A673 (cell line): ENCODE data around the gene GGT7. TPM values are rescaled to one million over a fixed set of nuclear protein-coding genes. Genes with fewer than 3 reads are reported as not detected.
A peak's percentile ranks its signal among the peaks of the same experiment; 100 is the strongest.

ENCODE experiments used
- BruUV-seq: library from RNA; stranded (reverse); fragments of 400-500 nt; replicated peaks from 2 replicates; lab custom pipeline; 2021; lab: Mats Ljungman, UMichigan
- CTCF ChIA-PET: fragments of 300-600 bp; sonication (Branson Sonifier 250); formaldehyde crosslinking; loops from one replicate; lab custom pipeline; 2022; ENCODE audit warnings: antibody characterized with exemption; lab: Charles Lee
- POLR2A ChIA-PET: fragments of 300-600 bp; sonication (Branson Sonifier 250); formaldehyde crosslinking; loops from one replicate; lab custom pipeline; 2022; ENCODE audit warnings: antibody characterized with exemption; ENCODE audit not compliant: low non-redundant PET; lab: Charles Lee
- DNase-seq: peaks from one replicate; pipeline ENCODE4 v3.0.0-alpha.2; 2015; ENCODE audit warnings: low spot score
- H3K27ac ChIP-seq: fragments of 200-600 bp; sonication (generic); 2 replicates; pipeline ENCODE4 v1.5.1; 2016; ENCODE audit warnings: mixed run types, low read depth, mild to moderate bottlenecking, mixed read lengths, antibody characterized with exemption, low read length; ENCODE audit not compliant: poor library complexity, severe bottlenecking
- H3K27me3 ChIP-seq: fragments of 200-600 bp; sonication (generic); replicated peaks from 2 replicates; pipeline ENCODE4 v1.6.1; 2017; ENCODE audit warnings: mixed run types, low read depth, mild to moderate bottlenecking, mixed read lengths, antibody characterized with exemption, low read length; ENCODE audit not compliant: insufficient read depth, poor library complexity
- H3K36me3 ChIP-seq: fragments of 200-600 bp; sonication (generic); 2 replicates; pipeline ENCODE4 v1.6.1; 2016; ENCODE audit warnings: mixed run types, mild to moderate bottlenecking, mixed read lengths, antibody characterized with exemption, low read length; ENCODE audit not compliant: insufficient read depth, poor library complexity, severe bottlenecking
- H3K4me1 ChIP-seq: fragments of 200-600 bp; sonication (generic); 2 replicates; pipeline ENCODE4 v1.6.1; 2017; ENCODE audit warnings: mixed run types, mild to moderate bottlenecking, mixed read lengths, antibody characterized with exemption, low read length; ENCODE audit not compliant: insufficient read depth, poor library complexity, severe bottlenecking
- H3K4me3 ChIP-seq: fragments of 200-600 bp; sonication (generic); 2 replicates; pipeline ENCODE4 v1.5.1; 2016; ENCODE audit warnings: low read depth, mixed run types, mild to moderate bottlenecking, mixed read lengths, low read length; ENCODE audit not compliant: poor library complexity, severe bottlenecking
- H3K9me3 ChIP-seq: fragments of 200-600 bp; sonication (generic); 2 replicates; pipeline ENCODE4 v1.6.1; 2016; ENCODE audit warnings: mixed run types, low read depth, mild to moderate bottlenecking, mixed read lengths, antibody characterized with exemption, low read length; ENCODE audit not compliant: poor library complexity, severe bottlenecking
- EZH2 ChIP-seq: fragments of 200-600 bp; sonication (generic); IDR thresholded peaks from 2 replicates; pipeline ENCODE4 v1.6.1; 2017; ENCODE audit warnings: borderline replicate concordance, low read depth, mild to moderate bottlenecking, mixed read lengths, antibody characterized with exemption, low read length; ENCODE audit not compliant: poor library complexity, severe bottlenecking
- intact Hi-C: fragments of 100-400 bp; cut with micrococcal nuclease; formaldehyde crosslinking; loops from one replicate; pipeline ENCODE4 v1.10.0; 2022; ENCODE audit not compliant: unreplicated experiment
- total RNA-seq: library from RNA; stranded (reverse); gene quantifications from 2 replicates; pipeline ENCODE4 v1.2.3, GENCODE V29; 2021
- TF ChIP-seq, protein P1 (sequence below): fragments of 300-800, 200-600 bp; sonication (generic); conservative IDR thresholded peaks from 2 replicates; pipeline ENCODE4 v1.5.1; 2017; ENCODE audit warnings: low read depth, mild to moderate bottlenecking, antibody characterized with exemption, low read length, moderate library complexity, mixed read lengths

Gene GGT7
- total RNA-seq, 1 experiment from 2014 or later: 14.1 TPM

DNA sequence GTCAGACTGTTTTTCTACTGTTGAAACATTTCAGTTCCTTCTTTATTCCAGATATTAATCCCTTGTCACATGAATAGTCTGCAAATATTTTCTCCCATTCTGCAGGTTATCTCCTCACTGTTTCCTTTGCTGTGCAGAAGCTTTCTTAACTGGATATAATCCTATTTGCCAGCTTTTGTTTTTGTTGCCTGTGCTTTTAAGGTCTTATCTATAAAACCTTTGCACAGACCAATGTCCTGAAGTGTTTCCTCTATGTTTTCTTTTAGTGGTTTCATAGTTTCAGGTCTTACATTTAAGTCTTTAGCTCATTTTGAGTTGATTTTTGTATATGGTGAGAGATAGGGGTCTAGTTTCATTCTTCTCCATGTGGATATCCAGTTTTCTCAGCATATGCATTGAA, 66.4 kb downstream of the GGT7 start:
- POLR2A ChIA-PET: no interaction called here
- no TSS peak for BruUV-seq
- TF ChIP-seq, protein P1, sequence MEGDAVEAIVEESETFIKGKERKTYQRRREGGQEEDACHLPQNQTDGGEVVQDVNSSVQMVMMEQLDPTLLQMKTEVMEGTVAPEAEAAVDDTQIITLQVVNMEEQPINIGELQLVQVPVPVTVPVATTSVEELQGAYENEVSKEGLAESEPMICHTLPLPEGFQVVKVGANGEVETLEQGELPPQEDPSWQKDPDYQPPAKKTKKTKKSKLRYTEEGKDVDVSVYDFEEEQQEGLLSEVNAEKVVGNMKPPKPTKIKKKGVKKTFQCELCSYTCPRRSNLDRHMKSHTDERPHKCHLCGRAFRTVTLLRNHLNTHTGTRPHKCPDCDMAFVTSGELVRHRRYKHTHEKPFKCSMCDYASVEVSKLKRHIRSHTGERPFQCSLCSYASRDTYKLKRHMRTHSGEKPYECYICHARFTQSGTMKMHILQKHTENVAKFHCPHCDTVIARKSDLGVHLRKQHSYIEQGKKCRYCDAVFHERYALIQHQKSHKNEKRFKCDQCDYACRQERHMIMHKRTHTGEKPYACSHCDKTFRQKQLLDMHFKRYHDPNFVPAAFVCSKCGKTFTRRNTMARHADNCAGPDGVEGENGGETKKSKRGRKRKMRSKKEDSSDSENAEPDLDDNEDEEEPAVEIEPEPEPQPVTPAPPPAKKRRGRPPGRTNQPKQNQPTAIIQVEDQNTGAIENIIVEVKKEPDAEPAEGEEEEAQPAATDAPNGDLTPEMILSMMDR: no peak
- no peak for TF ChIP-seq EZH2
- Histone ChIP-seq H3K9me3 (no peaks in the 10 kb centered on the region), H3K36me3 (no peaks in the 10 kb centered on the region), H3K4me1 (peaks cover 6% of the 10 kb centered on the region), H3K27me3 (no peaks in the 10 kb centered on the region), H3K4me3 (no peak overlapping the region), H3K27ac (no peak overlapping the region)
- intact Hi-C loops: no loop called here
- DNase-seq: peak; percentile 14
- CTCF ChIA-PET: no interaction called here

DNA sequence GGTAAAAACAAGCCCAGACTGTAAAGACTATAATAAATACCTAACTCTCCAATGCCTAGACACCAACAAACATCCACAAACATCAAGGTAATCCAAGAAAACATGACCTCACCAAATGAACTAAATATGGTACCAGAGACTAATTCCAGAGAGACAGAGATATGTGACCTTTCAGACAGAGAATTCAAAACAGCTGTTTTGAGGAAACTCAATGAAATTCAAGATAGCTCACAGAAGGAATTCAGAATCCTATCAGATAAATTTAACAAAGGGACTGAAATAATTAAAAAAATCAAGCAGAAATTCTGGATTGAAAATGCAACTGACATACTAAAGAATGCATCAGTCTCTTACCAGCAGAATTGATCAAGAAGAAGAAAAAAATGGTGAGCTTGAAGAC, 73.8 kb downstream of the GGT7 start:
- no TSS peak for BruUV-seq
- TF ChIP-seq, protein P1: no peak
- TF ChIP-seq EZH2: no peak
- H3K4me3 ChIP-seq: no peak overlapping the region
- no peaks in the 10 kb centered on the region for H3K27me3 ChIP-seq
- no peaks in the 10 kb centered on the region for H3K9me3 ChIP-seq
- no peak overlapping the region for H3K27ac ChIP-seq
- no peak for DNase-seq
- ChIA-PET POLR2A (no interaction called here), CTCF (no interaction called here)
- intact Hi-C loops: no loop called here
- H3K36me3 ChIP-seq: no peaks in the 10 kb centered on the region
- peaks cover 6% of the 10 kb centered on the region for H3K4me1 ChIP-seq

DNA sequence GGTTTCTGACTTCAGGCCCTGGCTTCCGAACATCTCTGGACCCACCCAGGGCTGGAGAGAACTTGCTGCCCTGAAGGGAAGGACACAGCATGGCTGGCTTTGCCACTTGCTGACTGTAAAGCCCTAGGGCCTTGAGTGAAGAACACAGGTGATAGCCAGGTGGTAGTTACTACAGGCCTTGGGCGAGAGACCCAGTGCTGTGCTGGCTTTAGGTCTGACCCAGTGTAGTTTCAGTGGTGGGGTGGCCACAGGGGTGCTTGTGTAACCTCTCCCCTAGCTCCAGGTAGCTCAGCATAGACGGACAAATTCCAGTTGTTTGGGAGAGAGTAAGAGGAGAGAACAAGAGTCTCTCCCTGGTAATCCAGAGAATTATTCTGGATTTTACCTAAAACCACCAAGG, 74.3 kb downstream of the GGT7 start:
- Histone ChIP-seq H3K27ac (no peak overlapping the region), H3K36me3 (no peaks in the 10 kb centered on the region), H3K9me3 (no peaks in the 10 kb centered on the region), H3K4me3 (no peak overlapping the region), H3K4me1 (peaks cover 12% of the 10 kb centered on the region), H3K27me3 (no peaks in the 10 kb centered on the region)
- CTCF ChIA-PET: no interaction called here
- TF ChIP-seq, protein P1: no peak
- no peak for TF ChIP-seq EZH2
- BruUV-seq: no TSS peak
- POLR2A ChIA-PET: no interaction called here
- intact Hi-C loops: no loop called here
- no peak for DNase-seq
